Endothelial cell of umbilical vein (primary cell): ENCODE results near the gene FAM53B. TPM values are rescaled to one million over a fixed set of nuclear protein-coding genes. Genes with fewer than 3 reads are reported as not detected.

Experiments
- BruUV-seq: library from RNA; stranded (reverse); fragments of 400-500 nt; replicated peaks from 2 replicates; lab custom pipeline; 2021; lab: Mats Ljungman, UMichigan
- CTCF ChIA-PET: fragments of 300-600, 350-600 bp; sonication (Branson Sonifier 250); formaldehyde crosslinking; loops from one replicate; lab custom pipeline; 2021; ENCODE audit warnings: antibody characterized with exemption, inconsistent platforms; lab: Charles Lee
- POLR2A ChIA-PET: fragments of 300-600, 350-600 bp; sonication (Branson Sonifier 250); formaldehyde crosslinking; loops from one replicate; lab custom pipeline; 2021; ENCODE audit warnings: antibody characterized with exemption, inconsistent platforms; lab: Charles Lee
- DNase-seq: peaks from one replicate; pipeline ENCODE4 v3.0.0-alpha.2; 2011; ENCODE audit warnings: low read depth, low spot score
- FAIRE-seq: peaks from 2 replicates; lab custom pipeline; 2011; peaks lifted over from hg19 to GRCh38; lab: Jason Lieb, UNC
- H2AFZ ChIP-seq: 2 replicates; pipeline ENCODE4 v1.6.0; 2012; ENCODE audit warnings: low read depth, low read length, control low read depth, inconsistent platforms
- H3K27ac ChIP-seq: 2 replicates; pipeline ENCODE4 v1.5.1; 2011; ENCODE audit warnings: low read depth, mild to moderate bottlenecking, control low read depth, low read length, moderate library complexity; ENCODE audit not compliant: insufficient read depth
- H3K27me3 ChIP-seq, 2 experiments: 2 replicates each; pipeline versions ENCODE4 v1.6.0 to v1.6.1; 2011; ENCODE audit warnings: low read length in 2 of 2, mixed read lengths in 1 of 2; ENCODE audit not compliant: control insufficient read depth in 2 of 2, insufficient read depth in 2 of 2
- H3K36me3 ChIP-seq, 2 experiments: 2 replicates in 1 of 2; 3 replicates in 1 of 2; pipeline ENCODE4 v1.5.1; 2011; ENCODE audit warnings: low read length in 2 of 2, mild to moderate bottlenecking in 1 of 2, moderate library complexity in 1 of 2; ENCODE audit not compliant: control insufficient read depth in 2 of 2, insufficient read depth in 2 of 2; ENCODE audit errors: extremely low read depth in 1 of 2
- H3K4me1 ChIP-seq: 3 replicates; pipeline ENCODE4 v1.5.1; 2011; ENCODE audit warnings: mild to moderate bottlenecking, low read length; ENCODE audit not compliant: control insufficient read depth, insufficient read depth; ENCODE audit errors: extremely low read depth
- H3K4me2 ChIP-seq: 2 replicates; pipeline ENCODE4 v1.6.1; 2011; ENCODE audit warnings: low read length, control low read depth, mixed read lengths; ENCODE audit not compliant: insufficient read depth
- H3K4me3 ChIP-seq, 3 experiments: fragments of 200-600 bp in 1 of 3; sonication (generic), shearing (Covaris generic) in 1 of 3; replicated peaks in 1 of 3; 2 replicates each; pipeline ENCODE4 v1.5.1; 2011 to 2016; ENCODE audit warnings: control low read depth in 3 of 3, low read length in 3 of 3, mild to moderate bottlenecking in 2 of 3, inconsistent platforms in 1 of 3, low read depth in 1 of 3, moderate library complexity in 1 of 3; ENCODE audit not compliant: insufficient read depth in 1 of 3
- H3K79me2 ChIP-seq: 2 replicates; pipeline ENCODE4 v1.6.0; 2012; ENCODE audit warnings: low read length, inconsistent platforms; ENCODE audit not compliant: control insufficient read depth, insufficient read depth
- H3K9ac ChIP-seq: replicated peaks from 2 replicates; pipeline ENCODE3; 2011; ENCODE audit warnings: low read length, control low read depth; ENCODE audit not compliant: insufficient read depth; ENCODE audit errors: extremely low read depth
- H3K9me1 ChIP-seq: replicated peaks from 3 replicates; pipeline ENCODE4 v1.6.0; 2011; ENCODE audit warnings: mild to moderate bottlenecking, low read length; ENCODE audit not compliant: control insufficient read depth, insufficient read depth; ENCODE audit errors: extremely low read depth
- H3K9me3 ChIP-seq: replicated peaks from 2 replicates; pipeline ENCODE4 v1.5.1; 2012; ENCODE audit warnings: low read length, inconsistent platforms; ENCODE audit not compliant: control insufficient read depth, insufficient read depth
- H4K20me1 ChIP-seq: replicated peaks from 2 replicates; pipeline ENCODE3; 2011; ENCODE audit warnings: mild to moderate bottlenecking, low read length; ENCODE audit not compliant: control insufficient read depth, insufficient read depth; ENCODE audit errors: extremely low read depth
- FOS ChIP-seq: IDR thresholded peaks from 2 replicates; pipeline ENCODE4 v1.6.1; 2011; ENCODE audit warnings: mild to moderate bottlenecking, low read length, moderate library complexity, borderline replicate concordance; ENCODE audit not compliant: insufficient read depth
- GATA2 ChIP-seq: IDR thresholded peaks from 2 replicates; pipeline ENCODE4 v1.7.0; 2011; ENCODE audit warnings: low read depth, mild to moderate bottlenecking, moderate library complexity, mixed read lengths, low read length; ENCODE audit not compliant: insufficient read length, insufficient read depth
- POLR2A ChIP-seq: IDR thresholded peaks from 2 replicates; pipeline ENCODE4 v1.6.1; 2012; ENCODE audit warnings: low read depth, mild to moderate bottlenecking, control low read depth, low read length
- dilution Hi-C: fragments of 300-500 bp; cut with MboI; formaldehyde crosslinking; loops from one replicate; pipeline ENCODE4 v1.15.0; 2019; ENCODE audit warnings: low sequenced_read_pairs; ENCODE audit not compliant: extremely low pct_ligation_motif_present
- intact Hi-C: fragments of 100-400 bp; cut with micrococcal nuclease; formaldehyde crosslinking; loops from one replicate; pipeline ENCODE4 v1.10.0; 2022
- polyA plus RNA-seq, 4 experiments: library from polyadenylated mRNA; depleted of rRNA in 3 of 4; stranded (reverse) in 3 of 4; unstranded in 1 of 4; fragments of >200 nt; gene quantifications; 2 replicates each; pipeline versions ENCODE4 v1.2.1 to v1.2.3, GENCODE V29; 2011 to 2012; ENCODE audit warnings: missing spikeins in 1 of 4
- total RNA-seq: library from RNA; stranded (reverse); gene quantifications from 2 replicates; pipeline ENCODE4 v1.2.3, GENCODE V29; 2021
- TF ChIP-seq, protein P1 (sequence below): IDR thresholded peaks from 2 replicates; pipeline ENCODE4 v1.6.1; 2011; ENCODE audit not compliant: insufficient read depth, insufficient read length

Gene FAM53B
- total and polyA plus RNA-seq, 2 donors (not counting 3 experiments of a cell fraction or from before 2014, with no cell fraction given): 8.5 to 21.1 TPM

DNA sequence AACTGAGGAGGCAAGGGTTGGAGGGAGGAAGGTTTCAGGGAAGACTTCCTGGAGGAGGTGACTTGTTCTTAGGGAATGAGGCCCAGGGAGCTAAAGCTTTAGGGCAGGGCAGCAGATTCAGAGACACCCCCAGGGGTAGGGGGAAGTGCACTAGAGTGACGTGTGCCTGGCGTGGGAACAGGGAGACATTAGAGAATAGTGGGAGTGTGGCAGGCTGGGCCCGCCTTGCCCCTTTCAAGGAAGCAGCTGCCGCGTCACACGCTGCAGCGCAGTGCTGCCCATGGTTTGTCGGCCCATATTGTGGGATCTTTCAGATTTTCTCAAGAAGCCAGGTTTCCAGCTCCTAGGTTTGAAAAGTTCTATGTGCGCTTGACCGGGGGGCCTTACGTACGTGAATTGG lies 143.2 kb downstream of the FAM53B start:
- BruUV-seq: no TSS peak
- dilution Hi-C loops (no loop called here), intact Hi-C loops (loop anchor here (10.0 kb wide), 1 partner anchor 1596 kb away; the partner anchor contains the start of genes ACADSB and IKZF5)
- Histone ChIP-seq H3K9ac (no peak overlapping the region), H3K79me2 (no peaks in the 10 kb centered on the region), H3K36me3 (no peaks in the 10 kb centered on the region), H3K9me3 (no peaks in the 10 kb centered on the region), H3K27me3 (no peaks in the 10 kb centered on the region), H3K9me1 (no peaks in the 10 kb centered on the region), H3K27ac (no peak overlapping the region), H3K4me2 (no peak overlapping the region), H2AFZ (no peak overlapping the region), H4K20me1 (no peaks in the 10 kb centered on the region), H3K4me1 (no peaks in the 10 kb centered on the region), H3K4me3 (no peak overlapping the region)
- DNase-seq: no peak
- no peak for FAIRE-seq
- ChIA-PET POLR2A (no interaction called here), CTCF (interaction anchor here (3.4 kb wide), 1 partner anchor 140 kb away, joined by 12 read pairs; no protein-coding TSS in a partner anchor)
- no peak for TF ChIP-seq FOS
- TF ChIP-seq, protein P1, sequence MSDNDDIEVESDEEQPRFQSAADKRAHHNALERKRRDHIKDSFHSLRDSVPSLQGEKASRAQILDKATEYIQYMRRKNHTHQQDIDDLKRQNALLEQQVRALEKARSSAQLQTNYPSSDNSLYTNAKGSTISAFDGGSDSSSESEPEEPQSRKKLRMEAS: no peak
- no peak for TF ChIP-seq GATA2

DNA sequence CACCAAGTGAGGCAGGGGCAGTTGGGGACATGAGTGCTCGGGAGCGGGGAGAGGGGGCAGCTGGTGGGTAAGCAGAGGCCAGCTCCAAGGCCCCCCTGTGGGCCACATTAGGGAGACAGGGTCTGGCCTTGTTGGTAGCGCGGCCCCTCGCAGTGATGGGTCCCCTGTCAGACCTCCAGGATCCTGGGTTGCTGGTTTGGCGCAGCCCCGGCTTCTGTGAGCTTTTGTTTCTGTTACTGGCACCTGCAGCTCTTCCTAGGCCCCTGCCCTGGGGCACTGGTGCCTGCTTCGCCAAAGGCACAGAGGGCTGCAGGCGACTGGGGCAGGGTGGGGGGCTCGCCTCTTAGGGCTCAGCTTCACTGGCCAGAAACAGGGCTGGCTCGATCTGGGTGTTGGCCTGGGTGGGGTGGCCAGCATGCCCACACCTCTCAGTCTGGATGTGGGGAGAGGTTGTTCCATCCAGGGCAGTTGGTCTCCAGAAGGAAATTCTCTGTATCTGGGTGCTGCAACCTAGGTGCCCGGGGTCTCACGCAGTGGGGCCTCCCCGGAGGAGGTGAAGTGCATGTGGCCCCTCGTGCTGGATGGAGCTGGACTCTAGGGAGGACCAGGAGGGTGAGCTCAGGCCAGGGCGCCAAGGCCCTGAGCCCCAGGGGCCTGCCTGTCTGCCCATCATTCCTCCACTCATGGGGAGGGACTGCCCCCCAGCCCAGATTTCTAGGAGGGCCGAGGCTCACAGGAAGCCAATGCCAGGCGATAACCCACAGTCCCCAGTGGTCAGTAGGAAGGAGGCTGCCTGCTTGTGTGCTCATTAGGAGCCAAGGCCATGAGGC lies 143.9 kb downstream of the FAM53B start:
- H3K9me1 ChIP-seq: no peaks in the 10 kb centered on the region
- dilution Hi-C loops: no loop called here
- H3K4me2 ChIP-seq: no peak overlapping the region
- H3K36me3 ChIP-seq: no peaks in the 10 kb centered on the region
- no peak overlapping the region for H3K27ac ChIP-seq
- H3K4me1 ChIP-seq: no peaks in the 10 kb centered on the region
- no peaks in the 10 kb centered on the region for H4K20me1 ChIP-seq
- H3K9me3 ChIP-seq: no peaks in the 10 kb centered on the region
- no peak for TF ChIP-seq POLR2A
- intact Hi-C loops: loop anchor here (10.0 kb wide), 1 partner anchor 1595 kb away; the partner anchor contains the start of genes ACADSB and IKZF5
- H2AFZ ChIP-seq: no peak overlapping the region
- FAIRE-seq: no peak
- no peak for DNase-seq
- CTCF ChIA-PET: no interaction called here
- POLR2A ChIA-PET: no interaction called here
- H3K79me2 ChIP-seq: no peaks in the 10 kb centered on the region
- no TSS peak for BruUV-seq
- H3K9ac ChIP-seq: no peak overlapping the region
- no peak overlapping the region for H3K4me3 ChIP-seq
- H3K27me3 ChIP-seq: no peaks in the 10 kb centered on the region
